GM20431 (cell line): ENCODE data around the gene ATP13A1.
"Not testable (repeated sequence)": the region's sequence is repeated elsewhere in the genome, so short reads cannot be mapped to it uniquely, and the experiment has no call there.

Experiments
- in situ Hi-C: fragments of 300-500 bp; cut with MseI, MboI; formaldehyde crosslinking; loops from one replicate; pipeline ENCODE4 v1.15.0; 2020; ENCODE audit warnings: low sequenced_read_pairs; ENCODE audit not compliant: unreplicated experiment

Gene ATP13A1

DNA sequence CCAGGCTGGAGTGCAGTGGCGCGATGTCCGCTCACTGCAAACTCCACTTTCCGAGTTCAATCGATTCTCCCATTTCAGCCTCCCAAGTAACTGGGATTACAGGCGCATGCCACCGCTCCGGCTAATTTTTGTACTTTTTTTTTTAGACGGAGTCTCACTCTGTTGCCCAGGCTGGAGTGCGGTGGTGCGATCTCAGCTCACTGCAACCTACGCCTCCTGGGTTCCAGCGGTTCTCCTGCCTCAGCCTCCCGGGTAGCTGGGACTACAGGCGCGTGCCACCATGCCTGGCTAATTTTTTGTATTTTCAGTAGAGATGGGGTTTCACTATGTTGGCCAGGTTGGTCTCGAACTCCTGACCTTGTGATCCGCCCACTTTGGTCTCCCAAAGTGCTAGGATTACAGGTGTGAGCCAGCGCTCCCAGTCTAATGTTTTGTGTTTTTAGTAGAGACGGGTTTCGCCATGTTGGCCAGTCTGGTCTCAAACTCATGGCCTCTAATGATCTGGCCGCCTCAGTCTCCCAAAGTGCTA, 2.0 kb upstream of the ATP13A1 start:
- in situ Hi-C loops: not testable (repeated sequence)

DNA sequence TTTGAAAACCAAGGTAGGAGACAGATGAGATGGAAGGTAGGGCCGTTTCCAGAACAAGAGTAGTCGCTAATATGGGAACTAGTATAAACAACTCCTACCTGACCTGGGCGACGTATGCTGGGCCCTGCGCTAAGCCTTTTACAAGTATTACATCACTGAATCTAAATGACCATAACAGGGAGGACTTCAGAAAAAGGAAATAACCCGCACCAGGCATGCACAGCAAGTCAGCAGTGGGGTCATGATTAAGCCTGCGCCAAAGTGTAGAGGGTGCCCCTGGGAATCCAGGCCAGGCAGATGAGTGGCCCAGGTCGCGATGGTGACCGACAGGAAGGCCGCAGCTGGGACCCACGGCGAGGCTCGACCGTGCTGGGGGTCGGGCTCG, 613 bp downstream of the ATP13A1 start:
- in situ Hi-C loops: no loop called here

DNA sequence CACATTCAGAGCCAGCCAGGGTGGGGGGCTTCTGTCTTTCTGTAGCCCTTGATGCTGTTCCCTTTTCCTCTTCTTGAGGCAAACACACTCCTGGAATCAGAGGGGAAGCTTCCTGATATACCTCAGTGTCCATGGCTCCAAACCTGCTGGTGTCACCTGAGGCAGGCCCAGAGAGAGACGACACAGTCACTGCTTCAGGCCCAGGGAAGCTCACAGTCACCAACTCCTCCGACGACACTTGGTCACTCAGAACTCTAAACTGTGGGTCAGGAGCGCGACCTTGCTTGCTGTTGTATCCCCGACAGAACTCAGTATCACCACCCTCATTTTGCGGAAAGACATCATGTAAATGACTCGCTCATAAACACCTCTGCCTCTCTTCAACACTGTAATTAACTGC, 1.1 kb downstream of the ATP13A1 start:
- in situ Hi-C loops: no loop called here

DNA sequence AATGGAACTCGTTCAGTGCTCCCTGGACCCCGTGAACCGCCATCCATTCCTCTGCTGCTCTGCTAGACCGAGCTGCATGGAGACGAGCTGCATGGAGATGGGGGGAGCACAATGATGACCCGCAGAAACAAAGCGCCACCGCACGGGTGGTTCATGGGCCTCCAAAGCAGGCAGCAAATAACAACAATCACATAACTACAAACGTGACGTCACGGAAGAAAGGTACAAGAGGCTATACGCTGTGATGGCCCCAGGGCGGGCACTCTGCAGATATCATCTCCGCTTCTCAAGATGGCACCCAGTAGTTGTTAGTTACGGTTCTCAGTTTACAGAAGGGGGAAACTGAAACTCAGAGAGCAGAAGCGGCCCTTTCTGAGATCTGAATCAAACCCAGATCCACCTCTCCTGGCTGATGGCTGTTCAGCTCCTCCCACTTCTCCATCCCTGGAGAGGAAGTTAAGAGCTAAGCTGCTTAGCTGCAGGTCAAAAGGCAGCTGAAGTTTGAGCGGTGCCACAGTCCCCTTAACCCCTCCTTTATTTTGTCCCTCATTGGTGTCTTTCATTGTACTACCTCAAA, 1.7 kb downstream of the ATP13A1 start:
- in situ Hi-C loops: no loop called here

DNA sequence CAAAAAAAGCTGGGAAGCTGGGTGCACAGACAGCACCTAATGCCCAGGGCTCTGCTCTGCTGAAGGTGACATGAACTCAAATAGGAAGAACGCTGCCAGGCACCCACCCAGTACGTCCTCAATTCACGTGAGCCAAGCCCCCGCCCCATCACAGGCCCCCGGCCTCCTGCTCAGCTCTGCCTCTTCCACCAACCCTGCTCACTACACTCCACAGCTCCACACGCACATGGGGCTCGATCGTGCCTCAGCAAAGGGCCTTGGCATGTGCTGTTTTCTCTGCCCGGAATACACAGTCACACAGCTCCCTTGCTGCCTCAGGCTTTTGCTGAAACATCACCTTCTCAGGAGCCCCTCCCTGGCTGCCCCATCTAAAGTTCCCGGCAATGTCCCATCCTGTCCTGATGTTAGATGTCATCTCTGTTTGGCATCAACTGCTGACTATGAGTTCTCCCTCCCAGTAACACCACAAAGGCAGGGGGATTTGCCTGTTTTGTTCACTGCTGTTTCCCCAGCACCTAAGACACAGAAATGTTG, 2.3 kb downstream of the ATP13A1 start:
- in situ Hi-C loops: no loop called here

DNA sequence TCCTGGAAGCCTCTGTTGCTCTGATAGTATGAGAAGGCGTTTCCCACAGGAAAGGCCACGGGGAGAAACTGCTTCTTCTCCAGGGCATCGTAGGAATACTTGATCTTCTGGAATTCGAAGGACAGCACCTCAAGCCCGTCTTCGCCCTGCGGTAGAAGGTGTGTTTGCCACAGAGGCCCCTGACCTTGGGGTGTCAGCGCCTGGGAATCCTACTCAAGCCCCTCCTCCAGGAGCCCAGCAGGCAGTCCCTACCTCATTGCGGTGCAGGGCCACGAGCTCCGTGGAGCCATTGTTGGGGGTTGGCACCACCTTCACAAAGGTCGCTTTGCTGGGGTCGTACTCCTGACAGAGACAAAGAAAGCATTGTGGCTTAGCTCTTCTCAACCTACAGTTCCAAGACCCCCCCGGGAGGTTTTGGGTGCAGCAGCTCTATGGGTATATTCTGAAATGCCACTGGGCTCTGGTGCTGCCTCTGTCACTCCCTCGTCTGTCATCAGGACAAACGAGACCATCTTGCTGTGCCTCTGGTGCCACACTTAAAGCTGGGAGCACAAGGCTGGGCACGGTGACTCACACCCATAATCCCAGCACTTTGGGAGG, 3.7 kb downstream of the ATP13A1 start:
- in situ Hi-C loops: no loop called here

DNA sequence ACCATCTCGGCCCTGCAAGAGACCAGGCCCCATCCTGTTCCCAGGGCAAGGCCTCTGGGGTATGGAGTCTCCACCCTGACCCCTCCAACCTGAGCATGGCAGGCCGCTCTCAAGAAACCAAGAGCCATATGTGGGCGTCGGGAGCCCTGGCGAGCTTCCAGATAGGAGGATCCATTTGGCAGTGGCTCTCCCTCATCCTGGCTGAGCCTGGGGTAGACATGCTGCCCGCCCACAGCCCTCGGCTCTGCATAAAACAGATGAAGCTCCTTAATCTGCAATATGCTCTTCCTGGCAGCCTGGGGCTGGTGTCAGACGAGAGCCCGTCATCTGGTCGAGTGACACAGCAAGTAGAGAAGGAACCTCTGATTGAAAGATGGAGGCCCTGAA, 6.1 kb downstream of the ATP13A1 start:
- in situ Hi-C loops: no loop called here

DNA sequence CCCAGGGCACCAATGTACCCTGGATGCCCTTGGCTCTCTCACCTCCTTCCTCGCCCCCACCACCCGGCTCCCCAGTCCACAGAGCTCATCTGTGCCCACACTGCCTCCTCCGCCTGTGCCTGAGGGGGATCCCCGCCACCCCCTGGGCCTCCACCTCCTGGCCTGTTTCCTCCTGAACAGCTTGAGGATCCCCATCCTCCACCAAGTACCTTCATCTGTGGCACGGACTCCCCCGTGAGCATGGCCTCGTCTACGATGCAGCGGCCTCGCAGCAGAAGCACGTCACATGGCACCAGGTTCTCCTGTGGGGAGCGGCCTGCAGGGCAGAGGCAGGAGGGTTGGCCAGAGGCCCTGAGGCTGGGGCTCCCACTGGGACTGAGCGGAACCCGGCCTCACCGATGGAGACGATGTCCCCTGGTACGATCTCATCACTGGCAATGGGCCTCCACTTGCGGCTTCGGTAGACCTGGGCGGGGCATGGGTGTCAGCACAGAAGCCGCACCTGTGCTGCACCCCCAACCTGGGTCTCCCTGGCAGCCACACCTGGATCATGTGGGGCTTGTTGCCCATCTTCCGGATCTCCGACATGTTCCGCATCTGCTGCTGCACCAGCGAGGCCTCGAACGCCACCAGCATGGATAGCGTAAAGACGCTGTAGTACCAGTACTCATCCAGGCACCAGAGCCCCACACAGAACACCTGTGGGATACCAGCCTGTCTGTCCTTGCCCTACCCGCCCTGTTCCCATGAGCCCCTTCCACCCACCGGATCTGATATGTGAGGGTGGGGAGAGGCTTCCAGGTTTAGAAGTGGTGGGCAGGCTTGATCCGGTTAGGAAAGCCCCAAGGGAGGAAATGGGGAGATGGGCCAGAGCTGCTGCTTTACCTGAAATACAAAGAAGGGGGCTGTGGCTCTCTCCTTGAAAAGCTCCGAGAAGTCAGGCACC, 6.8 kb downstream of the ATP13A1 start:
- in situ Hi-C loops: no loop called here

DNA sequence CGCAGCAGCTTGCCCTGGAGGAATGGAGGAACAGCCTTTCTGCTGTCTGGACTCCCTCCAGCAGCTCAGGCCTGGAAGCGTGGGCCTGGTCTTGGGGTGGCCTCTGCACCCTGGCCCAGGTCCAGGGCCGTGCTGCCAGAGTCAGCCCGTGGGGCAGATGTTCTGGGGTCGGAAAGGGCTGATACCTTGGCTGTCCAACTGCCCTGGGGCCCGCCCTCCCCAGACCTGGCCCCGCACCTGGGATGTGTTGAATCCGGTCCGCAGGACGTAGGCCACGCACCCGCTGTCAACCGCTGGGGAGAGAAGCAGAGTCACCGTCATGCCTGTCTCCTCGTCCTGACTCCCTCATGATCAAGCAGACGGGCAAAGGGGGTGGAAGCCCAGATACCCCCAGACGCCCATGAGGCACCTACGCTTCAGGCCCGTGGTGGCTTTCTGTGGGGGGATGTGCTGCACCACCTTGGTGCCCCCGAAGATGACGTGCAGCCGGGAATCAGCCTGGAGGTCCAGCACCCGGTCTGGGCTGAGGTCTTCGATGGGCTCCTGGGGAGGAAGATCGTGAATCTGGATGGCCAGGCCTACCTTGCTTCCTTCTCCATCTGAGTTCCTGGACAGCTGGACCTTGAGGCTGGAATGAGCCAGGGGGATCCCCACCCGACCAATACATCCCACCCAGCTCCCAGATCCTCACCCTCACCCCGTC, 7.7 kb downstream of the ATP13A1 start:
- in situ Hi-C loops: no loop called here

DNA sequence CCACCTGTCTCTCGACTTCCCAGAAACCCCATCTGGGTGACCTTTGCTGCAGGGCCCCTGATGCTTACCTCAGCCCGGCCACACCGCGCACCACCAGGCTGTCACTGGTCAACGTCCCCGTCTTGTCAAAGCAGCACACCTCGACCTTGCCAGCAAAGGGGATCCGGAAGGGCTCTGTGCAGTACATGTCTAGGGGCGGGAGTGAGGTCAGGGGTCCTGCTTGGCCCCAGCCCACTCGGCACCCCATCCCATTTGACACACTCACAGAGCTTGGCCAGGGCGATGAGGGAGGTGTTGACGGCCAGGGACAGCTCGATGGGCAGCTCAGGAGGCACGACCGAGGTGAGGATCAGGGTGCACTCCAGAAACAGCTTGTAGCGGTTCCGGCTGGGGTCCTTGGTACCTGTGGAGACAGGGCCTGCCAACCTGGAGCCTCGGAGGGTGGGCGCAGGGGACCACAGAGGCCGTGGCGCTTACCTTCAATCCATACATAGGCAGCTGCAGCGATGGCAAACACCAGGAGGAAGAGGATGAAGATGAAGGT, 8.4 kb downstream of the ATP13A1 start:
- in situ Hi-C loops: no loop called here

DNA sequence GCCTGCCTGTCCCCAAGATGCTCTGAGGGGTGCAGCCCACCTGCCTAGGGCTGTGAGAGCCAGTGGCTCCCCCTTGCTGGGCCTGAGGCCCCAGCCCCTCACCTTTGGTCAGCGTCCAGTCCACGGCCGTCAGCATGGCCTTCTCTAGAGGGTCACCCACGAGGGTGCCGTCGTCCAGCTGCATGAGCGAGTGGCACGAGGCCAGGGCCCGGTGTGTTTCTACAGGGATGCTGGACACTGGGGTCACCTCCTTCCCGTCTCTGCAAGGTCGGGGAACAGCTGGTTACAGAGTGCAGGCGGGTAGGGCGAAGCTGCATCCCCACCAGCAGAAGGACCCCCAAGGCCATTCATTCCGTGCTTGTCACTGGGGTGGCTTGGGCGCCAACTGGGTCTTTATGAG, 9.0 kb downstream of the ATP13A1 start:
- in situ Hi-C loops: no loop called here

DNA sequence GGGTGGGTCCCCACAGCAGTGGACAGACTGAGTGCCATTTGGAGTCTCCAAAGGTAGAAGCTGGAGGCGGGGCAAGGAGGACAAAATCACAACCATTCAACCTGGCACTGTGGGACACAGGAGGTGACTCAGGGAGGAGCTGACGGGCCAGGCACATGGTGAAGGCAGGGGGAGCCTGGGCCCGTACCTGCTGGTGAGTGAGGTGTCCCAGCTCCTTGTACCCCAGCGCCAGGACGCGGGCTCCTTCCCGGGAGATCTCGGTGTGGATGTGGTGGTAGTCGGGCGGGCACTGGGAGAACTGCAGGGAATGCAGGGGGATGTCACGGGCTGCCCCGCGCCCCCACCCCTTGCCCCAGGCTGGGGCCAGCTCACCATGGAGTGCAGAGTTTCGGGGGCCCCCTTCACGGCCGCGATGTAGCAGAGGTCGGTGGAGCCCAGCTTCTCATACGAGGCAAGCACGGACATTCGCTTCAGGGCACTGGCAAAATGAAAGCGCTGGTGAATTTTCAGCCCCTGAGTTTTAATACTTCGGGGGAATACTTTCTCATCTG, 9.8 kb downstream of the ATP13A1 start:
- in situ Hi-C loops: no loop called here

DNA sequence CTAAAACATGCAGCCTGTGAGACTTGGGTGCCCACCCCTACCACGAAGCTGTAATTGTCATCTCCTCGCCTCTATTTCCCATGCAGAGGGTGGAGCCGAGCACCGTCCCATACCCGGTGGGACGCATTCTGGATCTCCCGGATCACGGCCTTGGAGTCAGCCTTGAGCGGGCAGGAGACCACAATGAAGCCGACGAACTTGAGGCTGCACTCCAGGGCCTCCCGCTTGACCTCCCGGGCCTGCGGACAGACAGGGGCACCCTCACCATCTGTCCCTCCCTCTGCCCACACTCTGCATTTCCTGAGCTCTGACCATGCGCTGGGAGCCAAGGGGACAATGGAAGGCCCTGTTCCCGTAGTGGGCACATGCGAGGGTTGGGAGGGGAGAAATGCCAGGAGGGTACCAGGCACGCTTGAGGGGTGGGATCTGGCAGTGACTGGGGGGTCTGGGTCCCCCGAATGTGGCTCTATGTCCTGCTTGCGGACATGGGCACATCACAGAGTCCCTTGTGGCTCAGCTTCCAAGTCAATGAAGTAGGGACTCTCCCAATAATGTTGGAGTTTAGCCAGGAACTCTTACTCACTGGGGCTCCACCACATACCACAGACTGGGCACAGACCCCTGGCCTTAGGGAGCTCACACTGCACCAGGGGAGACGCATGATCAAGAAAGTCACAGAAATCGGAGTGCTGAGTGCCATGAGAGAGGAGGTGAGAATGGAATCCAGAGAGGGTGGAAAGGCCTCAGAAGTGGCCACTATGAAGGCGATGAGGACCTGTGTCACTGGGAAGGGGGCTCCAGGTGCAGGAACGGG, 10.8 kb downstream of the ATP13A1 start:
- in situ Hi-C loops: no loop called here

DNA sequence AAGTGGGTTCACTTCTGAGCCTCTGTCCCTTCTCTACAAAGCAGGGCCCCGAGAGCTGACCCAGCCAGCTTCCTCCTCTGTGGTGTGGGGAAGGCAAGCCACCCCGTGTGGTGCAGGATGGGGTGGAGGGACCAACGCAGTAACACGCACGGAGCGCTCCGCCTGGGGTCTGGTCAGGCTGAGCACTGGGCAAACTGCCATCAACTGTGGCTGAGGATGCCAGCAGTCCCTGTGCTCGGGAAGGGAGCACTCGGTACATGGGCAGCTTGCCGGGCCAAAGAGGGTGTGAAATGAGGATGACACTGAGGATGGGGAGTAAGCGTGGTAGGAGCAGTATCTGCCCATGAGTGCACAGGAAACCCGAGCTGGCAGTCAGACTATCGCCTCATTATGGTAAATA, 12.4 kb downstream of the ATP13A1 start:
- in situ Hi-C loops: no loop called here

DNA sequence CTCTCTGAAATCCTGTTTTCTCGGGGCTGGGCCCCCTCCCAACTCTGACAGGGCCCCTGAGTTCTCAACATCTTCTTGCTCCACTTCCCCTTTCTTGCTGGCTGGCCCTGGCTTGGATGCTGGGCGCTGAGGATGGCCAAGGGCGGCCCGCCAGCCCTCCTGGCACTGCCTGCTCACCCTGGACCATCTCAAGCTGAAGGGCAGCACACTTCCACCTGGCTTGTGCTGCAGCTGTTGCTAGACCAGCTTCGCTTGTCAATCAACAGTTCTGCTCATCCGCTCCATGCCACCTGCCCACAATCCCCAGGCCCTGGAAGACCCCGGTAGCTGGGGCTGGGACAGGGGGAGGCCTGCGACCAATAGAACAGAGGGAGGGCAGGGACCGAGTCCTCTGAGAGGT, 13.1 kb downstream of the ATP13A1 start:
- in situ Hi-C loops: no loop called here

DNA sequence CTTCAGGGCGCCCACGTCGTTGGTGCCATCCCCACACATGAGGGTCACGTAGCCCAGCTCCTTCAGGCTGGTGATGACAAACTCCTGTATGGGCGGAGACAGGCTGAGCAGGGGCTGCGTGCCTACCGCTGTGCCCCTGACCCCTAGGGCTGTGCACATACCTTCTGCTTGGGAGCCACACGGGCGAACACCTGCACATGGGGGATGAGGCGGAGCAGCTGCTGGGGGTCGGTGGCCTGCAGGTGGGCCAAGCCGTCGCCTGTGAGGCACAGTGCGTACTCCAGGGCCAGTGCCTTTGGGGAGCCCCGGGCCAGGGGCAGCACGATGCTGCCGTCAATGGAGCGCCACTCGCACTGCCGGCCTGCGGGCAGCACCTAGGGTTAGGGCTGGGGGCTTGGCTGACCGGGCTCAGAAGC, 13.9 kb downstream of the ATP13A1 start:
- in situ Hi-C loops: loop anchor here (25.0 kb wide), 1 partner anchor 112 kb away; the partner anchor contains the start of genes CILP2 and YJEFN3

DNA sequence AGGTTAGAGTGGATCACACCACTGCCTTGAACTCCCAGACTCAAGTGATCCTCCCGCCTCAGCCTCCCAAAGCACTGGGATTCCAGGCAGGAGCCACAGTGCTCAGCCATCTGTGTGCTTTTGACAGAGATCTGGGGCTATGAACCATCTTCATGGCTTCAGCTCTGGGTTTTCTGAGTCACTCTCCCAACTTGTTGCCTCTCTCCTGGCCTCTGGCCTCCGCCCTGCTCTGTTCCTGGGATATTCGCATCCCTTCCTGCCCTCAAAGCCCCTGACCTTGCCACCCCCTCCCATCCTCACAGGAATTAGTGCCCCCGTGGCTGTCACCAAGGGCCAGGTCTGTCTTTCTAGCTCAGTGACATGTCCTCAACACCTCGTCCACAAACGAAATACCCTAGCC, 14.3 kb downstream of the ATP13A1 start:
- in situ Hi-C loops: loop anchor here (25.0 kb wide), 1 partner anchor 112 kb away; the partner anchor contains the start of genes CILP2 and YJEFN3

DNA sequence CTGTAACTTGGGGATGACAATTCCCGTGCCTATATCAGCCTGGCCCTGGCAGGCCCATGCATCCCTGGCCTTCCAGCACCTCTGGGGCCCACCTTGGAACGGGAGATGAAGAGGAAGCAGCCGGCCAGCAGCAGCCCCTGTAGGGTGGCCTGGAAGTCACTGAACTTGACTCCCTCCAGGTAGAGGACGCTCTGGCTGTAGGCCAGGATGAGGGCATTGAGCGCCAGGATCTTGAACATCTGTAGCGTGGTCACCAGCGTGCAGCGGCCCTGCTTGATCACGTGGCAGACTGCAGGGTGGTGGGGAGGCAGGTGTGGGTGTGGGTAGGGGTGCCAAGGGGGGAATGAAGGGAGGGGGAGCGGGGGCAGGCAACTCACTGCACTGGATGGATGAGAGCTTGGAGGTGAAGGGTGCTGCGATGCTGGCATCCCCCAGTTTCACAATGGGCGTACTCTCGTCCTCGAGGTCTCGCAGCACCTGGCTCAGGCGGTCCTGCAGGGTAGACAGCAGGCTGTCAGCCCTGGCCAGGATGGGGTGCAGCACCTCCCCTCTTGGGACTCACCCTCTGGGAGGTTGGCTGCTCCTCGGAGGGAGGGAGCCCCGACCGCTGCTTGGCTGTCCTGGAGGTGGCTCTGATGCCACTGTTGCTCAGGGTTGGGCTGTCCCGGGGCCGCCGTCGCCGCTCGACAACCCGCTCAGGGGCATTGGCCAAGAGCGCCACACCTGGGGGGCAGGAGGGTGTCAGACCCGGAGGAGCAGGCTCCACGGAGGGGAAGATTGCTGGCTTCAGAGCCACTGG, 16.2 kb downstream of the ATP13A1 start:
- in situ Hi-C loops: loop anchor here (25.0 kb wide), 1 partner anchor 110 kb away; the partner anchor contains the start of genes CILP2 and YJEFN3
